Measurements from ENCODE around the gene KRTAP12-2. TPM values are rescaled to one million over a fixed set of nuclear protein-coding genes. Genes with fewer than 3 reads are reported as not detected.
"Not testable (repeated sequence)": the region's sequence is repeated elsewhere in the genome, so short reads cannot be mapped to it uniquely, and the experiment has no call there.

Gene KRTAP12-2
- total and polyA plus RNA-seq, 4 experiments from 2014 or later, result not detected

DNA sequence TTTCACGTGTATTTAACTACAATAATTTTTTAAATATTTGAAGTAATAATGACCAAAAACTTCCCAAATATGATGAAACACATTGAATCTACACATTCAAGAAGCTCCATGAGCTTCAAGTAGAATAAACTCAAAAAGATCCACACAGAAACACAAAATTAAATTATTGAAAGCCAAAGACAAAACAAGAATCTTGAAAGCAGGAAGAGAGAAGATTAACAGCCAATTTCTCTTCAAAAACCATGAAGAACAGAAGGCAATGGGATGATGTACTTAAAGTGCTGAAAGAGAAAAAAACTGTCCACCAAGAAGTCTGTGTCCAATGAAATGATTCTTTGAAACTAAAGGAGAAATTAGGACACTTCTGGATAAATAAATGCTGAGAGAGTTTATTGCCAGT, 34.7 kb downstream of the KRTAP12-2 start:
- CTCF ChIA-PET (ENCODE audit: partially characterized antibody), result interaction anchor here (1.3 to 1.8 kb wide), 2 partner anchors 10 to 12 kb away, joined by 4 read pairs; no protein-coding TSS in a partner anchor
- Mint-ChIP-seq H3K27ac (peak overlapping the region in 3 of 7 donors; percentile 50 to 77 (median 53)), H3K9me3 (peaks cover 0 to 40% (median 31%) of the 10 kb centered on the region in 8 donors), H3K27me3 (peaks cover 0 to 3% of the 10 kb centered on the region in 2 donors), H3K4me3 (no peak overlapping the region), H3K4me1 (peaks cover 10 to 25% (median 17%) of the 10 kb centered on the region in 4 donors), H3K36me3 (peaks cover 10 to 24% of the 10 kb centered on the region in 2 donors)
- Histone ChIP-seq H3K27me3 (ENCODE audit: insufficient read depth, low read length) (no peaks in the 10 kb centered on the region), H3K4me1 (ENCODE audit: insufficient read depth, low read length) (peaks cover 22% of the 10 kb centered on the region), H3K27ac (ENCODE audit: low read depth, low read length) (no peak overlapping the region), H3K9me3 (ENCODE audit: control insufficient read depth in 1 of 2, low read length in 2 of 2) (peaks cover 0 to 4% of the 10 kb centered on the region in 2 donors), H3K4me3 (ENCODE audit: low read length in 2 of 2) (no peak overlapping the region), H3K36me3 (ENCODE audit: insufficient read depth, low read length) (no peaks in the 10 kb centered on the region)
- POLR2A ChIA-PET (ENCODE audit: partially characterized antibody), result interaction anchor here (1.8 to 3.8 kb wide), 2 partner anchors 13 to 26 kb away, joined by 5 to 16 read pairs; partner anchors contain the start of gene KRTAP12-3
- intact Hi-C loops (cut with micrococcal nuclease), result no loop called here
- no peak for DNase-seq

DNA sequence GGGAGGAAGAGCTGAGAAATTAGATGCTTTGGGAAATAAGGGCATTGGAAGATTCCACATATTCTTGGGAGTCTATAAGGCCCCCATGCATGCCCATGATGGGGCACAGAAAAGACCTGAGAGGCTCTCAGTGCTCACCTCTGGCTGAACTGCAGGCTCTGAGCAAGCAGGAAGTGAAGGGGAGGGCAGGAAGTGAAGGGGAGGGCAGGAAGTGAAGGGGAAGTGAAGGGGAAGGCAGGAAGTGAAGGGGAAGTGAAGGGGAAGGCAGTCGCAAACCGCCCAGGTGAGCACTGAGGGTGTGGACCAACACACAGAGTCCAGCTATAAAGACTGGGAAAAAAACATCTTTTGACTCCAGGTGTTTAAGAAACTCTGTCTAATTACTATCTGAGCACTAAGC, 36.3 kb downstream of the KRTAP12-2 start:
- no peak for DNase-seq
- peaks cover 26% of the 10 kb centered on the region for H3K4me1 ChIP-seq (ENCODE audit: insufficient read depth, low read length)
- Mint-ChIP-seq H3K9me3 (peaks cover 0 to 43% (median 31%) of the 10 kb centered on the region in 8 donors), H3K36me3 (peaks cover 10 to 24% of the 10 kb centered on the region in 2 donors), H3K4me3 (peak overlapping the region in 6 of 8 donors; percentile 1 to 69 (median 34)), H3K27me3 (no peaks in the 10 kb centered on the region), H3K27ac (peak overlapping the region; percentile 48 to 89 (median 72)), H3K4me1 (peaks cover 10 to 31% (median 20%) of the 10 kb centered on the region in 4 donors)
- ChIA-PET CTCF (ENCODE audit: partially characterized antibody) (interaction anchor here (1.8 to 2.9 kb wide), 2 partner anchors 8 to 12 kb away, joined by 4 to 9 read pairs; no protein-coding TSS in a partner anchor), POLR2A (ENCODE audit: partially characterized antibody) (interaction anchor here (1.1 to 3.8 kb wide), 2 partner anchors 11 to 27 kb away, joined by 4 to 16 read pairs; partner anchors contain the start of gene KRTAP12-3)
- H3K36me3 ChIP-seq (ENCODE audit: insufficient read depth, low read length), result no peaks in the 10 kb centered on the region
- H3K27me3 ChIP-seq (ENCODE audit: insufficient read depth, low read length), result no peaks in the 10 kb centered on the region
- peaks cover 0 to 4% of the 10 kb centered on the region in 2 donors for H3K9me3 ChIP-seq (ENCODE audit: control insufficient read depth in 1 of 2, low read length in 2 of 2)
- H3K27ac ChIP-seq (ENCODE audit: low read depth, low read length), result no peak overlapping the region
- intact Hi-C loops (cut with micrococcal nuclease), result no loop called here
- H3K4me3 ChIP-seq (ENCODE audit: low read length in 2 of 2), result no peak overlapping the region

DNA sequence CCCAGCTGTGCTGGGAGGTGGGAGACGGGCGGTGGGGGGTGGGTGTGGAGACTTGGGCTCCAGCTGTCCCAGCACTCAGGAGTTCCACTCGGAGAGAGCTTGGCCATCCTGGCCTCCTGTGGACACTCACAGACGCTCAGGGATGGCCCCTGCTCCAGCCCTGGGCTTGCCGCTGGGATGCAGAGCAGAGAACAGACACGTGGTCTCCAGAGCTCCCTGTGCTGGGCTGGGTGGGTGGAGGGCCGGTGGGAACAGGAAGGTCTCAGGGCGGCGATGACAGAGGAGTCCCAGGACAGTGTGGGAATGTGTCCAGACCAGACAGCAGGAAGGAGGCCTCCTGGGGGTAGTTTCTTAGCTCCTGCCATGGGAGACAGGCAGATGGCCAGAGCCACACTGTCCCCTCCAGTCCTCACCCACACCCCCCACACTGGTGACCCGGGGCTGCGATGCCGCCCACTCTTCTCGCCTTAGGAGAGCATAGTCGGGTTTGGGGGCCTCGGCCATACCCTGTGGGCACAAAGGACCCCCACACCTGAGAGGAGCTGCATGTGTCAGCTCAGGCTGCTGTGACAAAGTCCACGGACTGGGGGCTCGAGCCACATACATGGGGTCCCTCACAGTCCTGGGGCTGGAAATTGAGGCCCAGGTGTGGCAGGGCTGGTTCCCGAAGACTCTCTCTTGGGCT, 37.9 kb downstream of the KRTAP12-2 start:
- Histone ChIP-seq H3K36me3 (ENCODE audit: insufficient read depth, low read length) (no peaks in the 10 kb centered on the region), H3K4me1 (ENCODE audit: insufficient read depth, low read length) (peaks cover 26% of the 10 kb centered on the region), H3K27me3 (ENCODE audit: insufficient read depth, low read length) (no peaks in the 10 kb centered on the region), H3K4me3 (ENCODE audit: low read length in 2 of 2) (no peak overlapping the region), H3K27ac (ENCODE audit: low read depth, low read length) (no peak overlapping the region), H3K9me3 (ENCODE audit: control insufficient read depth in 1 of 2, low read length in 2 of 2) (peaks cover 0 to 4% of the 10 kb centered on the region in 2 donors)
- Mint-ChIP-seq H3K4me1 (peaks cover 10 to 31% (median 22%) of the 10 kb centered on the region in 4 donors), H3K27me3 (no peaks in the 10 kb centered on the region), H3K36me3 (peaks cover 12 to 35% of the 10 kb centered on the region in 2 donors), H3K9me3 (peaks cover 0 to 54% (median 39%) of the 10 kb centered on the region in 8 donors), H3K27ac (peak overlapping the region in 3 of 7 donors; percentile 39 to 79 (median 60)), H3K4me3 (no peak overlapping the region)
- intact Hi-C loops (cut with micrococcal nuclease), result no loop called here
- no peak for DNase-seq
- CTCF ChIA-PET (ENCODE audit: partially characterized antibody), result interaction anchor here (1.6 to 2.9 kb wide), 2 partner anchors 10 to 114 kb away, joined by 4 to 9 read pairs; no protein-coding TSS in a partner anchor
- POLR2A ChIA-PET (ENCODE audit: partially characterized antibody), result interaction anchor here (0.9 to 3.8 kb wide), 3 partner anchors 10 to 30 kb away, joined by 3 to 16 read pairs (median 3); partner anchors contain the start of gene KRTAP12-3

DNA sequence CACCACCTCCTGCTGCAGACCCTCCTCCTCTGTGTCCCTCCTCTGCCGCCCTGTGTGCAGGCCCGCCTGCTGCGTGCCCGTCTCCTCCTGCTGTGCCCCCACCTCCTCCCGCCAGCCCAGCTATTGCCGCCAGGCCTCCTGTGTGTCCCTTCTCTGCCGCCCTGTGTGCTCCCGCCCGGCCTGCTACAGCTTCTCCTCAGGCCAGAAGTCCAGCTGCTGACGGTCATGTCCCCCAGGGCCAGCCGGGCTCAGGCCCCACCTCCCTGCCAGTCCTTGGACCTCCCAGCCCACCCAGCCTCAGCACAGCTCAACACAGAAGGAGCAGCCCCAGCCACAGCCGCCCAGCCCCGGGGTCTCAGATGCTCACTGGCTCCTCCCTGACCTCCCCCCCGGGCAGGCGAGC, 38.9 kb downstream of the KRTAP12-2 start:
- Mint-ChIP-seq H3K27ac (peak overlapping the region in 1 of 7 donors; percentile 27), H3K9me3 (peaks cover 0 to 54% (median 43%) of the 10 kb centered on the region in 8 donors), H3K4me1 (peaks cover 10 to 34% (median 25%) of the 10 kb centered on the region in 4 donors), H3K36me3 (peaks cover 17 to 42% of the 10 kb centered on the region in 2 donors)
- H3K4me3 ChIP-seq (ENCODE audit: low read length in 2 of 2); H3K9me3 ChIP-seq (ENCODE audit: control insufficient read depth in 1 of 2, low read length in 2 of 2); H3K27me3 ChIP-seq (ENCODE audit: insufficient read depth, low read length); H3K4me3 Mint-ChIP-seq; H3K27ac ChIP-seq (ENCODE audit: low read depth, low read length); DNase-seq; H3K27me3 Mint-ChIP-seq; H3K36me3 ChIP-seq (ENCODE audit: insufficient read depth, low read length); intact Hi-C loops (cut with micrococcal nuclease): not testable (repeated sequence)
- CTCF ChIA-PET (ENCODE audit: partially characterized antibody), result interaction anchor here (1.6 kb wide), 1 partner anchor 115 kb away, joined by 4 read pairs; no protein-coding TSS in a partner anchor
- peaks cover 26% of the 10 kb centered on the region for H3K4me1 ChIP-seq (ENCODE audit: insufficient read depth, low read length)
- POLR2A ChIA-PET (ENCODE audit: partially characterized antibody), result interaction anchor here (1.1 kb wide), 1 partner anchor 30 kb away, joined by 4 read pairs; the partner anchor contains the start of gene KRTAP12-3

DNA sequence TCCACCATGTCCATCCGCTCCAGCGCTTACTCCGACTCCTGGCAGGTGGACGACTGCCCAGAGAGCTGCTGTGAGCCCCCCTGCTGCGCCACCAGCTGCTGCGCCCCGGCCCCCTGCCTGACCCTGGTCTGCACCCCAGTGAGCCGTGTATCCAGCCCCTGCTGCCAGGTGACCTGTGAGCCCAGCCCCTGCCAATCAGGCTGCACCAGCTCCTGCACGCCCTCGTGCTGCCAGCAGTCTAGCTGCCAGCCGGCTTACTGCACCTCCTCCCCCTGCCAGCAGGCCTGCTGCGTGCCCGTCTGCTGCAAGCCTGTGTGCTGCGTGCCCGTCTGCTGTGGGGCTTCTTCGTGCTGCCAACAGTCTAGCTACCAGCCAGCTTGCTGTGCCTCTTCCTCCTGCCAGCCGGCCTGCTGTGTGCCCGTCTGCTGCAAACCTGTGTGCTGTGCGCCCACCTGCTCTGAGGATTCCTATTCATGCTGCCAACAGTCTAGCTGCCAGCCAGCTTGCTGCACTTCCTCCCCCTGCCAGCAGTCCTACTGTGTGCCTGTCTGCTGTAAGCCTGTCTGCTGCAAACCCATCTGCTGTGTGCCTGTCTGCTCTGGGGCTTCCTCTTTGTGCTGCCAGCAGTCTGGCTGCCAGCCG, 39.4 kb downstream of the KRTAP12-2 start:
- DNase-seq; H3K27ac ChIP-seq (ENCODE audit: low read depth, low read length); H3K36me3 ChIP-seq (ENCODE audit: insufficient read depth, low read length); H3K4me3 ChIP-seq (ENCODE audit: low read length in 2 of 2); H3K27me3 Mint-ChIP-seq; H3K27me3 ChIP-seq (ENCODE audit: insufficient read depth, low read length); H3K9me3 ChIP-seq (ENCODE audit: control insufficient read depth in 1 of 2, low read length in 2 of 2); intact Hi-C loops (cut with micrococcal nuclease): not testable (repeated sequence)
- POLR2A ChIA-PET (ENCODE audit: partially characterized antibody), result interaction anchor here (1.1 to 1.7 kb wide), 2 partner anchors 26 to 30 kb away, joined by 4 read pairs; partner anchors contain the start of gene KRTAP12-3
- Mint-ChIP-seq H3K4me1 (peaks cover 10 to 34% (median 25%) of the 10 kb centered on the region in 4 donors), H3K9me3 (peaks cover 0 to 53% (median 47%) of the 10 kb centered on the region in 8 donors), H3K36me3 (peaks cover 17 to 47% of the 10 kb centered on the region in 2 donors), H3K4me3 (peak overlapping the region in 1 of 8 donors; percentile 39), H3K27ac (peak overlapping the region in 1 of 7 donors; percentile 80)
- CTCF ChIA-PET (ENCODE audit: partially characterized antibody), result interaction anchor here (1.6 kb wide), 1 partner anchor 115 kb away, joined by 4 read pairs; no protein-coding TSS in a partner anchor
- peaks cover 26% of the 10 kb centered on the region for H3K4me1 ChIP-seq (ENCODE audit: insufficient read depth, low read length)

DNA sequence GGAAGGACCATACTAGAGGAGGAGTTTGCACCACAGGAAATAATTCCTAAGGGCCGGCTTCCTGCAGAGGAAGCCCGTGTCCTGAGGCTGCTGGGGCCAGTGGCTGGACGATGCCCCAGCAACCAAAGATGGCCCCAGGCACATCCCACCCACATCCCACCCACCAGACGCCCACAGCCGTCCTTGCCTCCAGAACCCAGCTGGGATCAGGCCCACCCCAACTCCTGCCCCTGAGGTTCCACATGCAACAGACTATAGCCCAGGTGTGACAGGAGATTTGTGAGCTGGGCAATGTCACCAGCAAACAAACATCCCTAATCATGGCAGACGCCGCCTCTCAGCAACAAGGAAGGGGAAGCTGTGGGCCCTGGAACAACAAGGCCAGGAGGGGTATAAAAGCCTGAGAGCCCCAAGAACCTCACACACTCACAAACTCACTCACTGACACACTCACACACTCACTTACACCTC, 40.0 kb downstream of the KRTAP12-2 start, which contains the start of gene KRTAP10-9:
KRTAP10-9 (plus strand) TSS at position 421 of the 471 bp plus-strand sequence. CDS start 79 bp downstream, outside the sequence.
- no peak for DNase-seq
- peaks cover 0 to 4% of the 10 kb centered on the region in 2 donors for H3K9me3 ChIP-seq (ENCODE audit: control insufficient read depth in 1 of 2, low read length in 2 of 2)
- ChIA-PET POLR2A (ENCODE audit: partially characterized antibody) (interaction anchor here (1.7 kb wide), 1 partner anchor 27 kb away, joined by 4 read pairs; no protein-coding TSS in a partner anchor), CTCF (ENCODE audit: partially characterized antibody) (interaction anchor here (1.3 kb wide), 1 partner anchor 116 kb away, joined by 3 read pairs; no protein-coding TSS in a partner anchor)
- peaks cover 26% of the 10 kb centered on the region for H3K4me1 ChIP-seq (ENCODE audit: insufficient read depth, low read length)
- no peaks in the 10 kb centered on the region for H3K36me3 ChIP-seq (ENCODE audit: insufficient read depth, low read length)
- intact Hi-C loops (cut with micrococcal nuclease), result no loop called here
- Mint-ChIP-seq H3K9me3 (peaks cover 1 to 47% (median 42%) of the 10 kb centered on the region in 8 donors), H3K27me3 (no peaks in the 10 kb centered on the region), H3K4me3 (peak within 1 kb of the TSS in 1 of 8 donors; percentile 39), H3K36me3 (peaks cover 17 to 44% of the 10 kb centered on the region in 2 donors), H3K27ac (peak within 1 kb of the TSS in 2 of 7 donors; percentile 27 to 80), H3K4me1 (peaks cover 10 to 34% (median 26%) of the 10 kb centered on the region in 4 donors)
- no peaks in the 10 kb centered on the region for H3K27me3 ChIP-seq (ENCODE audit: insufficient read depth, low read length)
- H3K27ac ChIP-seq (ENCODE audit: low read depth, low read length), result no peak within 1 kb of the TSS
- no peak within 1 kb of the TSS for H3K4me3 ChIP-seq (ENCODE audit: low read length in 2 of 2)

All from CD4-positive, alpha-beta memory T cell (primary cell).